ENCODE data around the gene SLAMF6.

GRCh38 chr1:160570840-160571239 is 47.8 kb upstream of the SLAMF6 start:
- TF ChIP-seq CTCF (IDR thresholded peaks at IDR 0.05 in 4 of 5, conservative IDR thresholded peaks at IDR 0.05 in 1 of 5) (no peak), POLR2A (IDR thresholded peaks at IDR 0.05) (no peak)

All from gastrocnemius medialis (tissue), 4 donors.